H9 (cell line): Measurements from ENCODE around the gene PRCD. TPM values are rescaled to one million over a fixed set of nuclear protein-coding genes. Genes with fewer than 3 reads are reported as not detected.

ENCODE experiments used
- DNase-seq: peaks from one replicate; pipeline ENCODE4 v3.0.0-alpha.2; 2017
- H2AFZ ChIP-seq: one replicate; pipeline ENCODE4 v1.6.1; 2013; ENCODE audit warnings: mild to moderate bottlenecking, low read length, control low read depth, moderate library complexity
- H2AK5ac ChIP-seq: 2 replicates; pipeline ENCODE4 v1.6.1; 2013; ENCODE audit warnings: low read length, control low read depth, mixed read lengths; ENCODE audit not compliant: insufficient read length
- H2BK120ac ChIP-seq: one replicate; pipeline ENCODE4 v1.6.1; 2013; ENCODE audit warnings: low read depth, mild to moderate bottlenecking, low read length, control low read depth, inconsistent platforms; ENCODE audit not compliant: poor library complexity, severe bottlenecking
- H2BK12ac ChIP-seq: 2 replicates; pipeline ENCODE4 v1.6.1; 2013; ENCODE audit warnings: low read length, control low read depth, mixed read lengths, low read depth; ENCODE audit not compliant: insufficient read length
- H2BK15ac ChIP-seq: 2 replicates; pipeline ENCODE4 v1.6.1; 2013; ENCODE audit warnings: low read depth, low read length, control low read depth
- H2BK20ac ChIP-seq: one replicate; pipeline ENCODE4 v1.6.1; 2013; ENCODE audit warnings: low read depth, mild to moderate bottlenecking, low read length, control low read depth, inconsistent platforms; ENCODE audit not compliant: poor library complexity, severe bottlenecking
- H2BK5ac ChIP-seq: 2 replicates; pipeline ENCODE4 v1.6.1; 2013; ENCODE audit warnings: low read length, control low read depth, mixed read lengths; ENCODE audit not compliant: insufficient read length
- H3K14ac ChIP-seq: 2 replicates; pipeline ENCODE4 v1.6.1; 2013; ENCODE audit warnings: low read length, control low read depth; ENCODE audit not compliant: insufficient read depth
- H3K18ac ChIP-seq: 2 replicates; pipeline ENCODE4 v1.6.1; 2013; ENCODE audit warnings: low read depth, mild to moderate bottlenecking, mixed read lengths, low read length, control low read depth; ENCODE audit not compliant: insufficient read length
- H3K23ac ChIP-seq: 2 replicates; pipeline ENCODE4 v1.6.1; 2013; ENCODE audit warnings: low read length, control low read depth, mixed read lengths, low read depth; ENCODE audit not compliant: insufficient read length
- H3K23me2 ChIP-seq: 2 replicates; pipeline ENCODE4 v1.6.1; 2013; ENCODE audit warnings: low read depth, mild to moderate bottlenecking, mixed read lengths, low read length, control low read depth; ENCODE audit not compliant: insufficient read length, poor library complexity, severe bottlenecking
- H3K27ac ChIP-seq: 2 replicates; pipeline ENCODE4 v1.5.1; 2013; ENCODE audit warnings: low read length, control low read depth, mixed read lengths, low read depth; ENCODE audit not compliant: insufficient read length
- H3K27me3 ChIP-seq: 2 replicates; pipeline ENCODE4 v1.6.1; 2013; ENCODE audit warnings: low read length, control low read depth, inconsistent platforms; ENCODE audit not compliant: insufficient read depth
- H3K4ac ChIP-seq: 2 replicates; pipeline ENCODE4 v1.6.1; 2013; ENCODE audit warnings: low read depth, mild to moderate bottlenecking, control low read depth, inconsistent platforms, low read length, moderate library complexity
- H3K4me1 ChIP-seq: 2 replicates; pipeline ENCODE4 v1.6.1; 2013; ENCODE audit warnings: low read length, control low read depth, inconsistent platforms; ENCODE audit not compliant: insufficient read depth
- H3K4me2 ChIP-seq: 2 replicates; pipeline ENCODE4 v1.6.1; 2013; ENCODE audit warnings: low read length, control low read depth, mixed read lengths; ENCODE audit not compliant: insufficient read length, insufficient read depth
- H3K56ac ChIP-seq: 2 replicates; pipeline ENCODE4 v1.6.1; 2013; ENCODE audit warnings: low read depth, mild to moderate bottlenecking, mixed read lengths, low read length, control low read depth; ENCODE audit not compliant: insufficient read length
- H3K79me1 ChIP-seq: 2 replicates; pipeline ENCODE4 v1.6.1; 2013; ENCODE audit warnings: low read depth, mild to moderate bottlenecking, moderate library complexity, low read length, control low read depth, inconsistent platforms; ENCODE audit not compliant: insufficient read depth, poor library complexity, severe bottlenecking
- H3K79me2 ChIP-seq: 2 replicates; pipeline ENCODE4 v1.6.1; 2013; ENCODE audit warnings: low read length, control low read depth, inconsistent platforms; ENCODE audit not compliant: insufficient read depth
- H3K9ac ChIP-seq: 2 replicates; pipeline ENCODE4 v1.6.1; 2013; ENCODE audit warnings: low read length, control low read depth, mixed read lengths; ENCODE audit not compliant: insufficient read length; ENCODE audit errors: extremely low read depth
- H3K9me3 ChIP-seq: one replicate; pipeline ENCODE4 v1.6.1; 2013; ENCODE audit warnings: low read depth, low read length, inconsistent platforms; ENCODE audit not compliant: control insufficient read depth
- H3T11ph ChIP-seq: one replicate; pipeline ENCODE4 v1.6.1; 2013; ENCODE audit warnings: mild to moderate bottlenecking, low read length, control low read depth, inconsistent platforms
- H4K20me1 ChIP-seq: one replicate; pipeline ENCODE4 v1.6.1; 2013; ENCODE audit not compliant: control insufficient read depth, insufficient read length, insufficient read depth
- H4K5ac ChIP-seq: 2 replicates; pipeline ENCODE4 v1.6.1; 2013; ENCODE audit warnings: low read depth, mild to moderate bottlenecking, mixed read lengths, low read length, control low read depth; ENCODE audit not compliant: insufficient read length
- H4K8ac ChIP-seq: replicated peaks from 2 replicates; pipeline ENCODE4 v1.6.1; 2013; ENCODE audit warnings: low read length, control low read depth, mixed read lengths, low read depth; ENCODE audit not compliant: insufficient read length
- H4K91ac ChIP-seq: 2 replicates; pipeline ENCODE4 v1.6.1; 2013; ENCODE audit warnings: low read depth, mild to moderate bottlenecking, moderate library complexity, mixed read lengths, low read length, control low read depth; ENCODE audit not compliant: insufficient read length
- H3K27ac Mint-ChIP-seq, 3 experiments: 2 replicates in 2 of 3; 3 replicates in 1 of 3; pipeline ENCODE4 v1.8.0; 2020 to 2021; ENCODE audit warnings: mixed read lengths in 3 of 3, mild to moderate bottlenecking in 1 of 3, moderate library complexity in 1 of 3
- H3K27me3 Mint-ChIP-seq: 2 replicates; pipeline ENCODE4 v1.8.0; 2021; ENCODE audit warnings: low read depth, mild to moderate bottlenecking, moderate library complexity, mixed read lengths
- H3K36me3 Mint-ChIP-seq, 3 experiments: 2 replicates in 2 of 3; 3 replicates in 1 of 3; pipeline ENCODE4 v1.8.0; 2020 to 2021; ENCODE audit warnings: low read depth in 3 of 3, mixed read lengths in 3 of 3; ENCODE audit not compliant: insufficient read depth in 1 of 3
- H3K4me1 Mint-ChIP-seq, 2 experiments: 2 replicates each; pipeline ENCODE4 v1.8.0; 2020; ENCODE audit warnings: mixed read lengths in 2 of 2
- H3K4me3 Mint-ChIP-seq, 2 experiments: 2 replicates in 1 of 2; 3 replicates in 1 of 2; pipeline ENCODE4 v1.8.0; 2020 to 2021; ENCODE audit warnings: mild to moderate bottlenecking in 2 of 2, mixed read lengths in 2 of 2, moderate library complexity in 1 of 2
- H3K9me3 Mint-ChIP-seq, 2 experiments: 2 replicates in 1 of 2; 3 replicates in 1 of 2; pipeline ENCODE4 v1.8.0; 2020; ENCODE audit warnings: mild to moderate bottlenecking in 2 of 2, mixed read lengths in 2 of 2, moderate library complexity in 1 of 2
- CTCF ChIP-seq: fragments of 200-600 bp; sonication (generic); conservative IDR thresholded peaks from 3 replicates; pipeline ENCODE4 v1.8.0; 2021; ENCODE audit warnings: antibody characterized with exemption, mild to moderate bottlenecking
- WGBS: extraction: QIAGEN DNeasy Blood & Tissue Kit; methylation state at CpG from one replicate; pipeline ENCODE4 v1.1.7; 2013; ENCODE audit warnings: missing lambda C conversion rate, low lambda C conversion rate, mixed read lengths; ENCODE audit not compliant: insufficient read length; ENCODE audit errors: extremely low coverage; 5-methylcytosine and 5-hydroxymethylcytosine counted together
- total RNA-seq: library from RNA; stranded (reverse); gene quantifications from 2 replicates; pipeline ENCODE4 v1.2.1, GENCODE V29; 2021

The PRCD gene
- total RNA-seq, 1 experiment from 2014 or later = 0.46 TPM

DNA sequence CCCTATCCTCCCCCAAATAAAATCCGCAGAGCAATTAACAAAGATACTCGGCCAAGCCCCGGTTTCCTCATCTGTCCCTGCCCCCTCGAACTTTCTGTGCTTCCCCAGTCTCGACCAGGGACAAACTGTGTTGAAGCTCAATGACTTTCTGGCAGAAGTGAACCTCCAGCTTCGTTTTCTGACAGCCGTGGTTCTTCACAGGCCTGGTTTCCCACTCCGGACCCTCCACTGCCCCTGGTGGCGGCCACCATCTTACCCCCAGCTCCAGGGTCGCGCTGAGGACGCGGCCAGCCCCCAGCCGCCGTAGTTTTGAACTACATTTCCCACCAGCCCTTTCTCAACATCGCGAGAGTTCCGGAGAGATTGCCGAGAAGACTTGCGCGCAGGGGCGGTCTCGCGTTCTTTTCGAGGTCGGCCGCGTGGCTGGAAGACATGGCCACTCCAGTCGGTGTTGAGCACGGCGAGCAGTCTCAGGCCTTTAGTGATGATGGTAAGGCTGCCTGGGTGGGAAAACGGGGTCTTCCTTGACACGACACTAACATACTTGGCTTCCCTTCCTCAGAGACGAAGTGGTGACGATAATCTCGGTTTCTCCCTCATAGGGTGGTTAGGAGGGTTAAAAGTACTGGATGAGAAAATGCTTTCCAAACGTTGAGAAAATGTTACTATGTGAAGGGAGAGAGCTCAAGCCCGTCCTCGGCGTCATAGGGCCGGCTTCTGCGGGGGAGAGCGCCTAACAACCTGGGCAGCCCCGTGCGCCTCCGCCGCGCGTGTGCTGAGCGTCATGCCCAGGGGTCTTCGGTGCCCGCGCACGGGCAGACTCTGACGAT, 17.7 kb downstream of the PRCD start:
- no peaks in the 10 kb centered on the region for H3K27me3 ChIP-seq
- H3K4me1 Mint-ChIP-seq = peaks cover 27 to 43% of the 10 kb centered on the region in 2 experiments
- no CpG with 5 or more reads among the region's 55 CpGs for WGBS

More for the DNA sequence above, 17.7 kb downstream of the PRCD start:
- H4K91ac ChIP-seq = no peak overlapping the region
- H2AK5ac ChIP-seq = no peak overlapping the region
- H3K27ac ChIP-seq = no peak overlapping the region
- H3K4me1 ChIP-seq = no peaks in the 10 kb centered on the region
- no peaks in the 10 kb centered on the region for H3K9me3 ChIP-seq
- peak overlapping the region; percentile 86 for H3K18ac ChIP-seq
- Mint-ChIP-seq H3K4me3 (peak overlapping the region; percentile 97 to 98), H3K27me3 (no peaks in the 10 kb centered on the region; the same call in 1 of the 2 replicates), H3K27ac (peak overlapping the region; percentile 96 to 100 (median 98)), H3K36me3 (peaks cover 31 to 48% (median 40%) of the 10 kb centered on the region in 3 experiments), H3K9me3 (no peaks in the 10 kb centered on the region; a peak in 1 of 5 replicates)
- peaks cover 2% of the 10 kb centered on the region for H3K79me1 ChIP-seq
- H3K14ac ChIP-seq = peak overlapping the region; percentile 92
- TF ChIP-seq CTCF = peak; percentile 78
- H2AFZ ChIP-seq = no peak overlapping the region
- H2BK20ac ChIP-seq = no peak overlapping the region
- H4K8ac ChIP-seq = no peak overlapping the region
- no peak overlapping the region for H2BK120ac ChIP-seq
- no peak overlapping the region for H2BK12ac ChIP-seq
- peaks cover 6% of the 10 kb centered on the region for H3K23me2 ChIP-seq
- no peak overlapping the region for H3K56ac ChIP-seq
- no peak overlapping the region for H2BK5ac ChIP-seq
- no peak overlapping the region for H3T11ph ChIP-seq
- no peak overlapping the region; the same call in 1 of the 2 replicates for H3K4ac ChIP-seq
- DNase-seq = peak; percentile 99
- peak overlapping the region; percentile 95 for H3K9ac ChIP-seq
- H2BK15ac ChIP-seq = no peak overlapping the region
- H3K4me2 ChIP-seq = peak overlapping the region; percentile 95
- no peaks in the 10 kb centered on the region for H4K20me1 ChIP-seq
- H3K79me2 ChIP-seq = peaks cover 35% of the 10 kb centered on the region
- no peak overlapping the region for H3K23ac ChIP-seq
- H4K5ac ChIP-seq = no peak overlapping the region
